HepG2 (cell line): Measurements from ENCODE around the gene HDAC8. TPM values are rescaled to one million over a fixed set of nuclear protein-coding genes. Genes with fewer than 3 reads are reported as not detected.
"Not testable (repeated sequence)": the region's sequence is repeated elsewhere in the genome, so short reads cannot be mapped to it uniquely, and the experiment has no call there.

Source experiments
- ATAC-seq: fragments of 200-7000 bp; cut with Tn5 transposase; 3 replicates; pipeline ENCODE4 v1.9.1; 2020; ENCODE audit warnings: mild to moderate bottlenecking, moderate library complexity
- BruUV-seq: library from RNA; stranded (reverse); fragments of 400-500 nt; replicated peaks from 2 replicates; lab custom pipeline; 2021; lab: Mats Ljungman, UMichigan
- CTCF ChIA-PET: fragments of 300-600 bp; formaldehyde crosslinking; extraction: SDS; loops from one replicate; lab custom pipeline; 2021; ENCODE audit warnings: low total read pairs, inconsistent platforms, low intra/inter-chr PET ratio; lab: Yijun Ruan, JAX
- POLR2A ChIA-PET: fragments of 350-600 bp; sonication (Branson Sonifier 250); formaldehyde crosslinking; loops from one replicate; lab custom pipeline; 2020; ENCODE audit warnings: antibody characterized with exemption, inconsistent platforms; lab: Yijun Ruan, JAX
- DNase-seq: peaks from one replicate; pipeline ENCODE4 v3.0.0-alpha.2; 2015; ENCODE audit warnings: low spot score
- FAIRE-seq: peaks from 3 replicates; lab custom pipeline; 2011; peaks lifted over from hg19 to GRCh38; lab: Jason Lieb, UNC
- H2AFZ ChIP-seq: one replicate; pipeline ENCODE4 v1.6.1; 2011; ENCODE audit warnings: low read length, inconsistent platforms
- H3K27ac ChIP-seq: fragments of 300-600 bp; 3 replicates; pipeline ENCODE4 v1.8.0; 2011; ENCODE audit warnings: mixed run types, mild to moderate bottlenecking, mixed read lengths, low read length, inconsistent platforms; ENCODE audit not compliant: insufficient read depth; ENCODE audit errors: extremely low read length
- H3K27me3 ChIP-seq, 2 experiments: fragments of 200-600 bp in 1 of 2; 2 replicates in 1 of 2; 3 replicates in 1 of 2; pipeline versions ENCODE4 v1.6.0 to v1.8.0; 2011; ENCODE audit warnings: low read length in 2 of 2, mild to moderate bottlenecking in 2 of 2, moderate library complexity in 2 of 2, inconsistent platforms in 1 of 2; ENCODE audit not compliant: insufficient read depth in 2 of 2, control insufficient read depth in 1 of 2
- H3K36me3 ChIP-seq, 2 experiments: fragments of 200-600 bp in 1 of 2; replicated peaks in 1 of 2; 2 replicates in 1 of 2; 3 replicates in 1 of 2; pipeline versions ENCODE4 v1.5.1 to v1.8.0; 2011; ENCODE audit warnings: low read length in 2 of 2, inconsistent platforms in 1 of 2; ENCODE audit not compliant: insufficient read depth in 2 of 2, control insufficient read depth in 1 of 2
- H3K4me1 ChIP-seq: 2 replicates; pipeline ENCODE4 v1.5.1; 2012; ENCODE audit warnings: low read length, inconsistent platforms; ENCODE audit not compliant: insufficient read depth
- H3K4me2 ChIP-seq: 2 replicates; pipeline ENCODE4 v1.6.0; 2011; ENCODE audit warnings: low read depth, low read length, inconsistent platforms
- H3K4me3 ChIP-seq, 3 experiments: fragments of 200-600 bp in 1 of 3; sonication (generic), shearing (Covaris generic) in 1 of 3; replicated peaks in 1 of 3; 2 replicates each; pipeline ENCODE4 v1.5.1; 2011 to 2016; ENCODE audit warnings: low read length in 3 of 3, inconsistent platforms in 2 of 3, low read depth in 2 of 3, mild to moderate bottlenecking in 2 of 3, control low read depth in 1 of 3, mixed read lengths in 1 of 3; ENCODE audit not compliant: insufficient read depth in 1 of 3
- H3K79me2 ChIP-seq: one replicate; pipeline ENCODE4 v1.6.1; 2011; ENCODE audit warnings: low read length, inconsistent platforms; ENCODE audit not compliant: insufficient read depth
- H3K9ac ChIP-seq: 2 replicates; pipeline ENCODE4 v1.6.0; 2011; ENCODE audit warnings: mild to moderate bottlenecking, low read depth, low read length, inconsistent platforms; ENCODE audit not compliant: insufficient read depth
- H3K9me3 ChIP-seq: 2 replicates; pipeline ENCODE4 v1.5.1; 2012; ENCODE audit warnings: mild to moderate bottlenecking, low read length
- H4K20me1 ChIP-seq: 2 replicates; pipeline ENCODE4 v1.6.0; 2011; ENCODE audit warnings: inconsistent platforms, mild to moderate bottlenecking, low read length, moderate library complexity; ENCODE audit not compliant: insufficient read depth
- BRCA1 ChIP-seq: sonication (generic); formaldehyde crosslinking; IDR thresholded peaks from 2 replicates; pipeline ENCODE4 v1.4.0; 2020; ENCODE audit warnings: missing genetic modification reagents
- JDP2 ChIP-seq: sonication (generic); formaldehyde crosslinking; IDR thresholded peaks from 2 replicates; pipeline ENCODE4 v1.8.1; 2022; ENCODE audit warnings: missing genetic modification reagents, borderline replicate concordance
- WGBS: methylation state at CpG from one replicate; pipeline ENCODE4 v1.1.6; 2017; ENCODE audit warnings: low lambda C conversion rate; 5-methylcytosine and 5-hydroxymethylcytosine counted together
- in situ Hi-C: cut with HindIII; loops from 2 replicates; pipeline ENCODE4 v1.10.0; 2017; ENCODE audit warnings: low pct_unique_long_range_greater_than_20kb; ENCODE audit not compliant: extremely low pct_ligation_motif_present
- intact Hi-C: fragments of 100-400 bp; cut with micrococcal nuclease; formaldehyde crosslinking; loops from one replicate; pipeline ENCODE4 v1.10.0; 2022; ENCODE audit not compliant: unreplicated experiment
- polyA plus RNA-seq, 8 experiments: library from polyadenylated mRNA; depleted of rRNA in 3 of 8; stranded (reverse) in 7 of 8; unstranded in 1 of 8; fragments of >200 nt; fragmentation: Illumina TruSeq in 4 of 8; extraction: Trizol in 4 of 8; gene quantifications; 2 replicates each; pipeline versions ENCODE4 v1.2.1 to v1.2.3, GENCODE V29; 2011 to 2016; ENCODE audit warnings: low read depth in 4 of 8, missing spikeins in 1 of 8, mixed read lengths in 1 of 8; ENCODE audit not compliant: insufficient read depth in 1 of 8
- total RNA-seq, 5 experiments: library from RNA; depleted of rRNA; stranded (reverse); fragments of >200 nt; fragmentation: Illumina TruSeq; extraction: Trizol; gene quantifications; 2 replicates each; pipeline ENCODE4 v1.2.3, GENCODE V29; 2016; ENCODE audit warnings: low read depth in 1 of 5

Gene HDAC8
- total and polyA plus RNA-seq, 2 of the 13 experiments (the other 11 are each of a cell fraction or from before 2014, with no cell fraction given): 13.7 to 28.6 TPM

- no peak for TF ChIP-seq BRCA1 (CRISPR knock-in tag)
Measured at GRCh38 chrX:72568406-72569092, 4.1 kb downstream of the HDAC8 start (continued).

DNA sequence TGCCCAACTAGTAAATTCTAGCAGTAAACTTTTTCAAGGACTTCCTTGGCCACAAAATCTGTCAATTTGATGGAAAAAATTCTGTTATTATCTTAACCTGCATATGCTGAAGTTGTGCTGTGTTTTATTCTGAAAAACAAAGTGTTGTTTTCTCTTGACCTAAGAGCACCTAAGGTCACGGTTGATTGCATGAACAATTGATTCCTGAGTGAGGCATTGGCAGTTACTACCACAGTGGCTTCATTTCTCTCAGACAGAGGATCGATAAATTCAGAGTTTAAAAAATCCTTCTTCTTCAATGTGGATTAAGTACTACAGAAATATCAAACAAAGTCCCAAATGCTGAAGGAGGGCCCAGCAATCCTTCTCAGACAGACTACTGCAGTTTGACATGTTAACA is 6.2 kb downstream of the HDAC8 start:
- in situ Hi-C loops: no loop called here
- DNase-seq: no peak
- H3K4me3 ChIP-seq: no peak overlapping the region
- no peaks in the 10 kb centered on the region for H3K9me3 ChIP-seq
- no peak for TF ChIP-seq JDP2 (CRISPR knock-in tag)
- POLR2A ChIA-PET: no interaction called here
- H3K36me3 ChIP-seq: peaks cover 0 to 18% of the 10 kb centered on the region in 2 experiments; a peak in 1 of 5 replicates
- no TSS peak for BruUV-seq
- H2AFZ ChIP-seq: no peak overlapping the region
- no peaks in the 10 kb centered on the region for H3K4me1 ChIP-seq
- no peak for FAIRE-seq
- H4K20me1 ChIP-seq: no peaks in the 10 kb centered on the region
- H3K9ac ChIP-seq: no peak overlapping the region
- CTCF ChIA-PET: no interaction called here
- H3K27me3 ChIP-seq: no peaks in the 10 kb centered on the region
- WGBS: 100% methylated on average over 2 of the region's 2 CpGs
- intact Hi-C loops: no loop called here
- no peak overlapping the region for H3K27ac ChIP-seq
- H3K4me2 ChIP-seq: no peak overlapping the region
- no peak for ATAC-seq
- no peaks in the 10 kb centered on the region for H3K79me2 ChIP-seq

DNA sequence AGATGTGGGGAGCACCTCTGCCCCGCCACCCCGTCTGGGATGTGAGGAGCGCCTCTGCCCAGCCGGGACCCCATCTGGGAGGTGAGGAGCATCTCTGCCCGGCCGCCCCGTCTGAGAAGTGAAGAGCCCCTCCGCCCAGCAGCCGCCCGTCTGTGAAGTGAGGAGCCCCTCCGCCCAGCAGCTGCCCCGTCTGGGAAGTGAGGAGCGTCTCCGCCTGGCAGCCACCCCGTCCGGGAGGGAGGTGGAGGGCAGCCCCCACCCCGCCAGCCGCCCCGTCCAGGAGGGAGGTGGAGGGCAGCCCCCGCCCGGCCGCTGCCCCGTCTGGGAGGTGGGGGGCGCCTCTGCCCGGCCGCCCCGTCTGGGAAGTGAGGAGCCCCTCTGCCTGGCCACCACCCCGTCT is 13.0 kb downstream of the HDAC8 start:
- in situ Hi-C loops, FAIRE-seq, H3K79me2 ChIP-seq, H2AFZ ChIP-seq, H3K9ac ChIP-seq, H3K4me3 ChIP-seq, ATAC-seq, H3K4me1 ChIP-seq, H3K9me3 ChIP-seq, POLR2A ChIA-PET, H3K27me3 ChIP-seq, CTCF ChIA-PET, BruUV-seq, intact Hi-C loops, H4K20me1 ChIP-seq, H3K27ac ChIP-seq, H3K4me2 ChIP-seq, H3K36me3 ChIP-seq, DNase-seq: not testable (repeated sequence)
- WGBS: no CpG with 5 or more reads among the region's 28 CpGs
